Purkinje cell (primary cell): Measurements from ENCODE around the gene NSDHL. TPM values are rescaled to one million over a fixed set of nuclear protein-coding genes. Genes with fewer than 3 reads are reported as not detected.

Experiments
- polyA plus RNA-seq: library from polyadenylated mRNA; unstranded; fragments of >200 nt; fragmentation: Nextera tagmentation; gene quantifications from 2 replicates; pipeline ENCODE4 v1.2.1, GENCODE V29; 2014

Gene NSDHL
- 16.4 and 20.0 TPM in 2 replicates for polyA plus RNA-seq

DNA sequence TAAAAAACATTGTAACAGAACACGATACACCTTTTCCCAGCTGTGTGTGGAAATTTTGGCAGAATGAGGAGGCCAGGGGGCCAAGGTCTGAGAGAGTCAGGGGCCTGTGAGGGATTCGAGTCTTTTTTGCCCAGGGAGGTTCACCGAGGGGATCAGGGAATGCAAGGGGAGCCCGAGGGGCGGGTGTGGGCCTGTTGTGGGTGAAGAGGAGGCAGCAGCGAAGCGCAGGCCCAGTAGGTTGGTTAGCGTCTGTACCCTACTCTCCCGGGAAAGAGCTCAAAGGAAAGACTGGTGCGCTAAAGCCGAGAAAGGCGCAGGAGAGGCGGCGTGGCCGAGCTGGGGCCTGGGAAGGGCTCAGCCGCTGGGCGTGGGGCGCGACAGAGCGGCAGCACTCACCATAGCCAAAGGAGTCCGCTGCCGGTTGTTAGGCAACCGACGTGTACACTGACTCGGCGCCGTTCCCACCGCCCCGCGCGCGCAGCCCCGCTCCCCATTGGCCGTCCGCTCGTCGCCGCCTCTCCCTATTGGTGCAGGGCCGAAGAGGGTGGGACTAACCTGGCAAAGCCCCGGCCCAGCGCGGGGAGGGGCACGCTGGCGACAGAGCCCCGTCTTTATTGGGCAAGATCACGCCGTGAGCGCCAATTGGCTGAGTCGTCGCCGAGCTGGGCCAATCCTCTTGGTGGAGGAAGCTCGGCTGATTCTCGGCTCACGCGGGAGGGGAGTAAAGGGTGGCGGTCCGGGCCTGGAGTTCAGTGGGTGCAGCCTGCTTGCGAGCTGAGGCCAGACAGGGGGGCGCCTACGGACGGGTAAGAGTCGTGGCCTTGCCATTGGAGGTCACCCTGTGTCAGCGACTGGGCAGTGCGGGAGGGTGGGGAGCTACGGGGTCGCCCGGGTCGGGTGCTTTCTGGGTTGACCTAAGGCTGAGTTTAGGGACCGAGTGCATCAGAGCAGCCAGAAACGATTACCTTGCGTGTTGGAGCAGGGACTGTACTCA, at the start of gene NSDHL, which contains the start of gene CETN2:
NSDHL (plus strand) TSS at position 752 of the 994 bp plus-strand sequence. CDS start 15,262 bp downstream, outside the sequence.
CETN2 (minus strand) TSS at position 446 of the 994 bp plus-strand sequence; CDS start at position 399, 47 bp downstream.

DNA sequence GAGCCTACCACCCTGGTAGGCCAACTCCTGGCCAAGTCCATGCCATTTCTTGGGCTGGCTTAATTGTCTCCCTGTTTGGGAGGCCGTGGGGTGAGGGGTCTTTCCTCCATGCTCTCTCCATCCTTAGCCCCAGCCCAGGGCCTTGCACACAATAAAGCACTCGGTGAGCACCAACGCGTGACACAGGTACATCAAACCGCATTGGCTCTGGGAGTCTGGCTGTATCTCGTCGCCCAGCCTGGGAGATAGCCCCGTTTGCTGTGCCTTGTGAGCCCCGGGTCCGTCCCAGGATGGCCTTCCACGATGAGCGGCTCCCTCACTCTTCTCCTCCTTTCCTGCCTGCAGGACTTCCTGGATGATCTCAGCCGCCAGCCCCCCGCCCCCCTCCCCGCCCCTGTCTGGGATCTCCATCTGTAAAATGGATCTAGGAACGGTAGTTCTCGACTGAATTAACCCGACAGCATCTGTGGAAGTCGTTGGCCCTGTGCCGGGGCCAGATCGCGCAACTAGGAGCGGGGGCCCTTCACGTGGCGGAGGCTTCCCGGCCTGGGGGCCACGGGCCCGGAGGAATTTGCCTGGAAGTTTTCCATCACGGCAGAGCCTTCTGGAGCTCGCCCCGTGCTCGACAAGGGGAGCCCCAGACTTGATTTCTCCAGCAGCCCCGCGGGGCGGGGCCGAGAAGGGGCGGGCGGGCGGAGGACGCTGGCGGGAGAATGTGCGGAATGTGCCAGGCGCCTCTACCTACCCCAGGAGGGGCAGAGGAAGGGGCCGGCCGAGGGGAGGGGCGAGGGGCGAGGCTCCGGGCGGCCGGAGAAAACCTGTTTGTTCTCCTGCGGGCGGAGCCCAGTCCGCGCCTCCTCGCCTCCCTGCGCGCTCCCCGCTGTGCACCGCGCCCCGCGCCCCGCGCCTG, 66.6 kb downstream of the NSDHL start, which contains the start of gene ZNF185:
ZNF185 (plus strand) TSS at position 846 of the 910 bp plus-strand sequence. CDS start 16,423 bp downstream, outside the sequence.

Other genes starting within 250 kb of the NSDHL start
- gene GABRQ, start 193.2 kb upstream of the NSDHL start, polyA plus RNA-seq: not detected in 2 replicates
- not detected in 2 replicates for gene MAGEA3, start 132.3 kb upstream of the NSDHL start, polyA plus RNA-seq
- gene CSAG2, start 121.8 kb upstream of the NSDHL start, polyA plus RNA-seq: not detected in 2 replicates
- gene MAGEA2B, start 116.4 kb upstream of the NSDHL start, polyA plus RNA-seq: not detected in 2 replicates
- 0.86 TPM in 1 of 2 replicates, not detected in the other for gene CSAG1, start 97.3 kb upstream of the NSDHL start, polyA plus RNA-seq
- gene MAGEA12, start 97.3 kb upstream of the NSDHL start, polyA plus RNA-seq: not detected in 2 replicates
- gene MAGEA2, start 77.2 kb upstream of the NSDHL start, polyA plus RNA-seq: not detected in 2 replicates
- not detected in 2 replicates for gene CSAG3, start 71.8 kb upstream of the NSDHL start, polyA plus RNA-seq
- gene MAGEA6, start 61.4 kb upstream of the NSDHL start, polyA plus RNA-seq: not detected in 2 replicates
- gene CETN2, start 306 bp upstream of the NSDHL start, polyA plus RNA-seq: 115 and 119 TPM in 2 replicates
- gene ZNF185, start 67.0 kb downstream of the NSDHL start, polyA plus RNA-seq: 1.1 TPM in 1 of 2 replicates, not detected in the other
- 0.32 TPM in 1 of 2 replicates, not detected in the other for gene PNMA5, start 163.1 kb downstream of the NSDHL start, polyA plus RNA-seq
- 4.1 and 5.0 TPM in 2 replicates for gene PNMA3, start 225.4 kb downstream of the NSDHL start, polyA plus RNA-seq
- gene PNMA6A, start 241.4 kb downstream of the NSDHL start, polyA plus RNA-seq: 8.3 and 14.3 TPM in 2 replicates